GM12801 (cell line): Measurements from ENCODE around the gene RBBP4.

ENCODE experiments used
- TF ChIP-seq, protein P1 (sequence below): IDR thresholded peaks from one replicate; pipeline ENCODE4 v1.5.1; 2011; ENCODE audit warnings: control low read depth; ENCODE audit not compliant: insufficient read length; ENCODE audit errors: extremely low read depth

RBBP4 gene

DNA sequence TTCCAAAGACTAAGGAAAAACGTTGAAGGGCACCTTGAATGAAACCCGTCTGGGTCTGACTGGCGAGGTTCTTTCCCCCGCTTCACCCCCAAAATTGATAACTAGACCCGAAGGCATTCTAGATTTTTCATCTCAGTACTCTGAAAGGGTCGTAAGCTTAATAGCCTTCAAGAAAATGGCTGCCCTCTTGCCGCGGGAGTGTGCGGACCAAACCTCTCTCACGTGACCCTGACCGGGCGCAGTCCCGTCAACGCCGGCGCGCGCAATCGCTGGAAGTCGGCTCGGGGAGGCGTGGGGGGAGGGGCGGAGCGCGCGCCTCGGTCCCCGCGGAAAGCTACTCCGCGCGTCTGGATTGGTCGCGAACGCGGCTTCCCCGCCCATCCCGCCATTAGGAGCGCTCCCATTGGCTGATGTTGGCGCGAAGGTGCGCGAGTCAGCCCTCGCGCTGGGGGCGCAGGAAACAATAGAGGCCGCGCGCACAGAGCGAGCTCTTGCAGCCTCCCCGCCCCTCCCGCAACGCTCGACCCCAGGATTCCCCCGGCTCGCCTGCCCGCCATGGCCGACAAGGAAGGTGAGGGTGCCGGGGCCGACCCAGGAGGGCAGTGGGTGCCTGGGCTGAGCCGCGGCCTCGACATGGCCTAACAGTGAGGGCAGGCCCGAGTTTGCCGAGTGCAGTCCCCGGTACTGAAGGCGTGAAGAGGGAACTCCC, at the start of gene RBBP4:
TSS of gene RBBP4 (plus strand) at position 457 of the 709 bp plus-strand sequence. CDS start at position 556, 99 bp downstream.
- TF ChIP-seq, protein P1, sequence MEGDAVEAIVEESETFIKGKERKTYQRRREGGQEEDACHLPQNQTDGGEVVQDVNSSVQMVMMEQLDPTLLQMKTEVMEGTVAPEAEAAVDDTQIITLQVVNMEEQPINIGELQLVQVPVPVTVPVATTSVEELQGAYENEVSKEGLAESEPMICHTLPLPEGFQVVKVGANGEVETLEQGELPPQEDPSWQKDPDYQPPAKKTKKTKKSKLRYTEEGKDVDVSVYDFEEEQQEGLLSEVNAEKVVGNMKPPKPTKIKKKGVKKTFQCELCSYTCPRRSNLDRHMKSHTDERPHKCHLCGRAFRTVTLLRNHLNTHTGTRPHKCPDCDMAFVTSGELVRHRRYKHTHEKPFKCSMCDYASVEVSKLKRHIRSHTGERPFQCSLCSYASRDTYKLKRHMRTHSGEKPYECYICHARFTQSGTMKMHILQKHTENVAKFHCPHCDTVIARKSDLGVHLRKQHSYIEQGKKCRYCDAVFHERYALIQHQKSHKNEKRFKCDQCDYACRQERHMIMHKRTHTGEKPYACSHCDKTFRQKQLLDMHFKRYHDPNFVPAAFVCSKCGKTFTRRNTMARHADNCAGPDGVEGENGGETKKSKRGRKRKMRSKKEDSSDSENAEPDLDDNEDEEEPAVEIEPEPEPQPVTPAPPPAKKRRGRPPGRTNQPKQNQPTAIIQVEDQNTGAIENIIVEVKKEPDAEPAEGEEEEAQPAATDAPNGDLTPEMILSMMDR = no peak

- TF ChIP-seq, protein P1 = no peak
These were observed 45.1 kb upstream of the RBBP4 start for GRCh38 chr1:32605711-32606424.

- TF ChIP-seq, protein P1 = no peak
These were observed 44.2 kb upstream of the RBBP4 start for GRCh38 chr1:32606565-32607371.

GRCh38 chr1:32609180-32609579, 41.8 kb upstream of the RBBP4 start:
- TF ChIP-seq, protein P1 = no peak

DNA sequence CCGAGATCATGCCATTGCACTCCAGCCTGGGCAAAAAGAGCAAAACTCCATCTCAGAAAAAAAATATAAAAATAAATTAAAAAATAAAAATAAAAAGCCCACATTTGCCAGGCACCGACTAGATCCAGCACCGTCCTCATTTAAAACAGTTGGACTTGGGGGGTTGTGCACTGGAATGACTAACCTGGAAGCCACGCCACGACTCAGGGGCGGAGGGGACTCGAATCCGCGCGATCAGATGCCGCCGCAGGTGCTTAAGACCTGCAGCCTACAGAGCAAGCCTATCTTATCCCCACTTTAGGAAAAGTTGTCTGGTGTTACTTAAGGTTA, 39.2 kb upstream of the RBBP4 start:
- TF ChIP-seq, protein P1 = no peak

DNA sequence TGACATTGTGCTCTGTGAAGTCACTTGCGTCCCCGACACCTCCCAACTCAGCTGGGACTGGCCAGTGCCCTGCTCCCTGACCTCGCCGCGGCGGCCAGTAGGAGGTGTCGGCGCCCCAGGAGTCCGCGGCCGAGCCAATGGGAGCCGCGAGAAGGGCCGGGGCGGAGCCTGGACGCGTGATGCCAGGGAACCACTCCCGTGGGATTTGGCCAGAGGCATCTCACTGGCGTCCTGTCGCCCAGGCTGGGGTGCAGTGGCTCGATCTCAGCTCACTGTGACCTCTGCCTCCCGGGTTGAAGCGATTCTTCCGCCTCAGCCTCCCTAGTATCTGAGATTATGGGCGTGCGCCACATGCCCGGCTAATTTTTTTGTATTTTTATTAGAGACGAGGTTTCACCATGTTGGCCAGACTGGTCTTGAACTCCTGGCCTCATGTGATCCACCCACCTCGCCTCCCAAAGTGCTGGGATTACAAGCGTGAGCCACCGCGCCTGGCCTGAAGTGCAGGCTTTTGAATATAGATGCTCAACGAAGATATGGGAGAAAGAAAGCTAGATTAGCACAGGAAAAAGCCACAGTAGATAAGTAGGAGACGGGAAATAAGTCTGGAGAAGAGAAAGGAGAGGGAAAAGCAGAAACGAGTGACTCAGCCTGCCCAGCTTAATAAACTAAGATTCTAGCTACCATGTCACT, 38.7 kb upstream of the RBBP4 start:
- TF ChIP-seq, protein P1 = no peak

GRCh38 chr1:32613472-32613871, 37.5 kb upstream of the RBBP4 start:
- TF ChIP-seq, protein P1 = no peak
